GM21737 (cell line): ENCODE data around the gene ZSWIM4.

ENCODE experiments used
- ATAC-seq: cut with Tn5 transposase; IDR thresholded peaks from one replicate; pipeline ENCODE4 v1.9.1; 2021; ENCODE audit warnings: mild to moderate bottlenecking, moderate library complexity; ENCODE audit not compliant: unreplicated experiment

ZSWIM4 gene

DNA sequence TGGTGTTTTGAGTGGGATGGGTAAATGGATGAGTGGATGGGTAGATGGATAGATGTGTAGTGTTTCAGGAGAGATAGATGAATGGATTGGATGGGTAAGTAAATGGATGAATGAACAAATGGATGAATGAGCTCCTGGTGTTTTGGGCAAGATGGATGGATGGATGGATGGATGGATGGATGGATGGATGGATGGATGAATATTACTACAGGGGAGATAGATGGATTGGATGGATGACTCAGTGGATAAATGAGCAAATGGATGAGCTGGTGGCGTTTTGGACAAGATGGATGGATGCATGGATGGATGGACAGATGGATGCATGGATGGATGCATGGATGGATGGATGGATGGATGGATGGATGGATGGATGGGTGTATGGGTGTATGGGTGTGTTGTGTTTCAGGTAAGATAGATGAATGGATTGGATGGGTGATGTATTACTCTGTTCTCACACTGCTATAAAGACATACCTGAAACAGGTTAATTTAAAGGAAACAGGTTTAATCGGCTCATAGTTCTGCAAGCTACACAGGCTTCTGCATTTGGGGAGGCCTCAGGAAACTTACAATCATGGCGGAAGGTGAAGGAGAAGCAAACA is 12.3 kb downstream of the ZSWIM4 start:
- ATAC-seq = no peak

DNA sequence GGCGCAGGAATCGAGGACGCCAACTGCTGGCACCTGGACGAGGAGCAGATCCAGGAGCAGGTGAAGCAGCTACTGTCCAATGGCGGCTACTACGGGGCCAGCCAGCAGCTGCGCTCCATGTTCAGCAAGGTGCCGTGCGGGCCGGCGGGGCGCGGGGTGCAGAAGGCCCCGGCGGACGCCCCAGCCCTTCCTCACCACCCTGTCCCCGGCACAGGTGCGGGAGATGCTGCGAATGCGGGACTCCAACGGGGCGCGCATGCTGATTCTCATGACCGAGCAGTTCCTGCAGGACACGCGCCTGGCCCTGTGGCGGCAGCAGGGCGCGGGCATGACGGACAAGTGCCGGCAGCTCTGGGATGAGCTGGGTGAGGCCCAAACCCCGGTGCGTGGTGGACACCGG is 13.6 kb downstream of the ZSWIM4 start:
- ATAC-seq = no peak

DNA sequence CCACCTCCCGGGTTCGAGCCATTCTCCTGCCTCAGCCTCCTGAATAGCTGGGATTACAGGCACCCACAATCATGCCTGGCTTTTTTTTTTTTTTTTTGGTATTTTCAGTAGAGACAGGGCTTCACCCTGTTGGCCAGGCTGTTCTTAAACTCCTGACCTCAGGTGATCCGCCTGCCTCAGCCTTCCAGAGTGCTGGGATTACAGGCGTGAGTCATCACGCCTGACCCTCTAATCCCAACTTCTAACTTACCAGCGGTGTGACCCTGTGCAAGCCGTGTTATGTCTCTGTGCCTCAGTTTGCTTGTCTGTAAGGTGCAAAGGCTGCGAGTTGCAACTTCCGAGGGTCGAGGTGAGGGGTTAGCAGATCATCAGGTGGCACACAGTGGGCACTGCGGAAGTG is 17.3 kb downstream of the ZSWIM4 start:
- ATAC-seq = no peak

DNA sequence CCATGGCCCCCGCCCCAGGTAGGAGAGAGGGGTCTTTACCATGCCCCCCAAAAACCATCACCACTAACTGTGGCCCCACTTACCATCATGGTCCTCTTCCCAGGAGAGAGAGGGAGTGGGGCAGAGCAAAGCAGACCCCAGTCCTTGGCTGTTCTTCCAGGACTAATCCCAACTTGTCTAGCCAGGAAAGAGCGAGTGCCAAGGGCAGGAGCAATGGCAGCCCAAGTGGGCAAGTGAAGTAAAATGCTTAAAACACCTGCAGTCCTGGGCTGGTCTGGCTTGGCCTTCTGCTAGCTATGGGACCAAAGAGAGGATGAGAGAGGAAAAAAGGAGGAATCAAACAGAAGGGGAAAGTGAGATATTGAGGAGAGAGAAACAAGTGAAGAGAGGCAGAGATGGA is 17.9 kb downstream of the ZSWIM4 start:
- no peak for ATAC-seq

DNA sequence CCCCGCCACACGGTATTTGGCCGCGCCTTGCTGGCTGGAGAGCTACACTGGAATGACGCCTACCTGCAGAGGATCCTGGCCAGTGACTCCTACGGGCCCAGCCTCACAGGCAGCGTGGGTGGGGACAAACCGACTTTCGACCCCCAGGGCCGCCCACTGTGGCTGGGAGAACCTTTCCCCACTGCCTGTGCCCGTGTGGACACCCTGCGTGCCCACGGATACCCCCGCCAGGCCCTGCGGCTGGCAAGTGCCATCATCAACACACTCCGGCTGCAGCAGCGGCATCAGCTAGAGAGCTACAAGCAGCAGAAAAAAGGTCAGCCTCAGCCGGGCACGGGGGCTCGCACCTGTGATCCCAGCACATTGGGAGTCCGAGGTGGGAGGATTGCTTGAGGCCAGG is 19.3 kb downstream of the ZSWIM4 start:
- ATAC-seq = no peak

DNA sequence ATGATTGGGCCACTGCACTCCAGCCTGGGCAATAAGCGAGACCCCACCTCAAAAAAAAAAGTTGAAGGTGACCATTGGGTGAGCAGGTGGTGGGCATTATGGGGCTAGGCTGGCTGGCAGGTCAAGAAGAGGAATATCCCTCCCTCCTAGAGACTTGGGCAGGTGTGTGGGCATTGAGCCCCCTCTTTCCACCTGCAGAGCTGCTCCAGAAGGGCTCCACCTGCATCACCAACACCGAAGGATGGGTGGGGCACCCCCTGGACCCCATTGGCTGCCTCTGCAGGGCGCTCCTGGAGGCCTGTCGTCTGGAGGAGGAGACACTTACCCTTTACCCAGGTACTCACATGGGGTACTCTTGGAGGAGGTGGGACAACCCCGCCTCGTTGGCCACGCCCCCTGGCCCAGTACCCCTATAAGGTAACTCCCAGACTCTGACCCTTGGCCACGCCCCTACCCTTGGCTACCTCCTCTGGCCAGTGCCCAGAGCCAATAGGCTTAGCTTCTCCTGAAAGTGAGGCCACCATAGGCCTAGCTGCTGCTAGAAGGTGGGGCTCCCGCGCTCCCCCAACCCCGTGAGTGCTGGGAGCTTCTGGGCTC is 21.9 kb downstream of the ZSWIM4 start:
- ATAC-seq = no peak

DNA sequence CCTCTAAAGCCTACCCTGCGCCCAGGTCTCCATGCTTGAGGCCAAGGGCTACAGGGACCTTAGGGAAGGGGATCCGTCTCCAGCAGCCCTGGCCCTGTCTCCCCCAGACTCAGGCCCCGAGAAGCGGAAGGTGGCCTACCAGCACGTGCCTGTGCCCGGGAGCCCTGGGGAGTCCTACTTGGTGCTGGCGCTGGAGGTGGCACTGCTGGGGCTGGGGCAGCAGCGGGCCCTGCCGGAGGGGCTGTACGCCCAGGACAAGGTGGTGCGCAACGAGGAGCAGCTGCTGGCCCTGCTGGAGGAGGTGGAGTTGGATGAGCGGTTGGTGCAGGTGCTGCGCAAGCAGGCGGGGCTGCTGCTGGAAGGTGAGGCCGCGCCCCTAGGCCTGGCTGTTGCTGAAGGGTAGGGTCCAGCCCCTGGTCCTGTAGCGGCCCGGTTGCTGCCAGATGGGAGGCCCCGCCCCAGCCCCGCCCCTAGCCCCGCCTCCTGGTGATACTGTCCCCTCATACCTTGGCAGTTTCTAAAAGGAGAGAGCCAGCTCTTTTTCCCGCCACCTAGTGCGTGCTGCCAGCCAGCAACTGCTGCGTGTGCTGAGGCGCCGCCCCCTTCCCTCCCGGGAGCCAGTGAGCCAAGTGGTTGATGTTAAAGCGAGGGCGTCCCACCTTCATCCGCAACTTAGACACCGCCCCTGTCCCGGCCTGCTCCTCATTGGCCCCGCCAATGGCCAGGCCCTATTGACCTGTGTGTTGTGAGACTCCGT is 22.6 kb downstream of the ZSWIM4 start:
- no peak for ATAC-seq

DNA sequence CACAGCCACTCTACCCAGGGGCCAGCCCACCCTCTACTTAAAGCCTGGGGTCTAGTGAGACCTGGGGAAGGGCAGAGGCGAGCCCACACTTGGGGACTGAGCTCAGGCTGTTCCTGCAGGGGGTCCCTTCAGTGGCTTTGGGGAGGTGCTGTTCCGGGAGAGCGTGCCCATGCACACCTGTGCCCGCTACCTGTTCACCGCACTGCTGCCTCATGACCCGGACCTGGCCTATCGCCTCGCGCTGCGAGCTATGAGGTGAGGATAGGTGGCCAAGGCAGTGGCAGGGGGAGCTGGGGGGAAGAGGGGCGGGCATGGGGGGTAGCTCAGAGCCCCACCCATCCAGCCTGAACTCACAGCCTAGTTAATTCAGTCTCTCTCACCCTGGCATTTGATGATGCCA is 24.0 kb downstream of the ZSWIM4 start:
- no peak for ATAC-seq

DNA sequence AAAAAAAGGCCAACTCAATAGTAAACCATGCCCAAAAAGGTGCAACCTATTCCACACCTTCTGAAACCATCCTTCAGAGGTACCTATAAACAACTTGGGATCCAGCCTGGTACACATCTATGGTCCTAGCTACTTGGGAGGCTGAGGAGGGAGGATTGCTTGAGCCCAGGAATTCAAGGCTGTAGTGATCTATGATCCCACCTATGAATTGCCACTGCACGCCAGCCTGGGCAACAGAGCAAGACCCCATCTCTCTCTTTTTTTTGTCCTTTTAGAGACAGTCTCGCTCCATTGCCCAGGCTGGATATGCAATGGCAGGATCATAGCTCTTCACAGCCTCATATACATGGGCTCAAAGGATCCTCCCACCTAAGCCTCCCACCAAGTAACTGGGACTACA is 26.0 kb downstream of the ZSWIM4 start:
- ATAC-seq = no peak

DNA sequence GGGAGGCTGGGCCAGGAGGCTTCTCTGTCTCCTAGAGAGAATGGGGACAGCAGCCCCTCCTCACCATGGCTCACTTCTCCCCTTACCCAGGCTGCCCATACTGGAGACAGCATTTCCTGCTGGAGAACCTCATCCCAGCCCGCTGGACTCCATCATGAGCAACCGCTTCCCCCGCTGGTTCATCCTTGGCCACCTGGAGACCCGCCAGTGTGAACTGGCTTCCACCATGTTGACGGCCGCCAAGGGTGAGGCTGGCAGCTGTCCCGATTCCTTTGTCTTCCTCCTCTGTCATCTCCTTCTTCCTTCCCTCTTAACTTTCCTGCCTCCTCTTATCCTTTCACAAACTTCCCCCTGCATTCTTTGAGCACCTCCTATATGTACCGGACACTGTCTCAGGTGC is 28.0 kb downstream of the ZSWIM4 start:
- no peak for ATAC-seq

DNA sequence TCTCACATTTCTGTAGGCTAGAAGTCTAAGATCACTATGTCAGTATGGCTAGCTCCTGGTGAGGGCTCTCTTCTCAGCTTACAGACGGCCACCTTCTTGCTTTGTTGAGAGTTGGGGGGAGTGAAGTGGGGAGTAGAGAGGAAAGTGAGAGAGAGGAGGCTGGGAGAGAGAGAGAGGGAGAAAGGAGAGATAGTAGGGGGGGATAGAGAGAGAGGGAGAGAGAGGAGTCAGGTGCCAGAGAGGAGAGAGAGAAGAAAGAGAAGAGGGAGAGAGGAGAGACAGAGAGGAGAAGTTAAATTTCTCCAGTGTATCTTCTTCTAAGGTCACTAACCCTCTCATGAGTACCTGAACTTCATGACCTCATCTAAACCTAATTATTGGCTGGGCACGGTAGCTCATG is 28.7 kb downstream of the ZSWIM4 start:
- no peak for ATAC-seq

DNA sequence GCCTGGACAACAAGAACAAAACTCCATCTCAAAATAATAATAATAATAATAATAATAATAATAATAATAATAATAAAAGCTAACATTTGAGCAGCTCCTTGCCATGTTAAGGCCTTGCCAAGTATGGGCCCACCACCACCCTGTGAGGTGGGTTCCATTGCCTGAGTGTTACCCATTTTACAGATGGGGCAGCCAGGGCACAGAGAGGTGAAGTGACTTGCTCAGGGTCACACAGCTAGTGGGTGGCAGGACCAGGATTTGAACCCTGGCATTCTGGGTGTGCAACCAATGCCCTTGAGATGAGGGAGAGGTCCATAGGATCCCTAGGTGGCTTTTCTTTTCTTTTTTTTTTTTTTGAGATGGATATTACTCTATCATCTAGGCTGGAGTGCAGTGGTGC is 29.5 kb downstream of the ZSWIM4 start:
- ATAC-seq = no peak

DNA sequence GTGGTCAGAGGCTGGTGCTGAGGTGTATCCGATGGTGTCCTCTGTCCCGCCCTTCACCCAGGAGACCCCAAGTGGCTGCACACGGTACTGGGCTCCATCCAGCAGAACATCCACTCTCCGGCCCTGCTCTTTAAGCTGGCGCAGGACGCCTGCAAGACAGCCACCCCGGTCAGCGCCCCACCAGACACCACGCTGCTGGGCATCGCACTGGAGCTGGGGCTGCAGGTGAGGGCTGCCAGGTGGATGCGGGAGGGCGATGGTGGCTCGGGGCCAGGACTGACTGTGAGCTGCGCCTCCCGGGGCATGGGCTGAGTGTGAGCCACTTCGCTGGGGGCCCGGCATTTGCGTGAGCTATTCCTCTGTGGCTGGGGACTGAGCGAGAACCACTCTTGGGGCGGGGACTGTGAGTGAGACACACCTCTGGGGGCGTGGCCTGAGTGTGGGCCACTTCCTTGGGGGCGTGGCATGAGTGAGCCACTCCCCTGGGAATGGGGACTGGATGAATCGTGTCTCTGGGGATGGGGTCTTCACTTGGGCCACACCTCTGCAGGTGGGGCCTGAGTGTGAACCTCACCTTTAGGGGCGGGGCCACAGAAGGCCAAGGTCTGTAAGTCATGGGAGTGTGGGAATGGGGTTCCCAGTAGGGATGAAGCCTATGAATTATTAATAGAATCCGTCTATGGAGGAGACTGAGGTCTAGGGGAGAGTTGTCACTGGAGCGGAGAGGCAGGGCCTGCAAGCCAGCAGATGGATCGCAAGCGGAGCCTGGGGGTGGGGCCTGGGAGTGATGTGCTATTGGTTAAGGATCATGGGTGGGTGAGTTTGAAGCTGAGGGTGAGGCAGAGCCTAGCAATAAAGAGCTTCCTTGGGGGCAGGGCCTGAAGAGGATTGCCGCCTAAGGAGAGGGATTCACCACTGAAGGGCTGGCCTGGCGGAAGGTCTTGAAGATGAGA is 30.5 kb downstream of the ZSWIM4 start:
- no peak for ATAC-seq

DNA sequence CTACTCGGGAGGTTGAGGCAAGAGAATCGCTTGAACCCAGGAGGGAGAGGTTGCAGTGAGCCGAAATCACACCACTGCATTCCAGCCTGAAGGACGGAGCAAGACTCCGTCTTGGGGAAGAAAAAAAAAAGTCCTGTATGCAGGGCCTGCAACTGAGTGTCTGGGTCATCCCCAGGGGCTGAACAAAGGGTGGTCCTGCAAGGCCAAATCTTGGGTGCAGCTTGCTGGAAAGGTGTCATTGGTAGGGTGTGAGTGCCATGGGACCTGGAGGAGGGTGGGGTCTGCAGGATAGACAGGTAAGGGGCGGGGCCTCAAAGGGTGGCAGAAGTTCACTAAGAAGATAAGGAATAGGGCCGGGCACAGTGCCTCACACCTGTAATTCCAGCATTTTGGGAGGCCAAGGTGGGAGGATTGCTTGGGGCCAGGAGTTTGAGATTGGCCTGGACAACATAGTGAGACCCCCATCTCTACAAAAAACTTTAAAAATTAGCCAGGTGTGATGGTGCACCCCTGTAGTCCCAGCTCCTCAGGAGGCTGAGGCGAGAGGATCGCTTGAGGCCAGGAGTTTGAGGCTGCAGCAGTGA is 31.5 kb downstream of the ZSWIM4 start:
- ATAC-seq = no peak

DNA sequence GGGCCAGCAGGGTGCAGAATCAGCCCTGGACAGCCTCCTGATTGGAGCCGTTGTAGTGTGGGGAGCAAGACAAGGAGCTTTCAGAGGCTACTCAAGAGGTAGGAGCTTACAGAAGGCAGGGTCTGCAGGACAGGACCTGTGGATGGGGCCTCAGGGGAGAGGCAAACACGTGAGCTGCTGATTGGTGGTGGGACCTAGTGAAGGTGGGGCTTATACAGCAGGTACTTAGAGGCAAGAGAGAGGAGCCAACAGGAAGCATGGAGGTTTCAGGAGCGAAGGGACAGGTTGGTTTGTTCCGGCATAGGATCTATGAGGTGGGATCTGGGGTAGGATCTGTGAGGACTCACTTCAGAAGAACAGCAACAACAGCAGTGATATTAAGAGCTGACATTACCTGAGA is 32.4 kb downstream of the ZSWIM4 start:
- no peak for ATAC-seq

DNA sequence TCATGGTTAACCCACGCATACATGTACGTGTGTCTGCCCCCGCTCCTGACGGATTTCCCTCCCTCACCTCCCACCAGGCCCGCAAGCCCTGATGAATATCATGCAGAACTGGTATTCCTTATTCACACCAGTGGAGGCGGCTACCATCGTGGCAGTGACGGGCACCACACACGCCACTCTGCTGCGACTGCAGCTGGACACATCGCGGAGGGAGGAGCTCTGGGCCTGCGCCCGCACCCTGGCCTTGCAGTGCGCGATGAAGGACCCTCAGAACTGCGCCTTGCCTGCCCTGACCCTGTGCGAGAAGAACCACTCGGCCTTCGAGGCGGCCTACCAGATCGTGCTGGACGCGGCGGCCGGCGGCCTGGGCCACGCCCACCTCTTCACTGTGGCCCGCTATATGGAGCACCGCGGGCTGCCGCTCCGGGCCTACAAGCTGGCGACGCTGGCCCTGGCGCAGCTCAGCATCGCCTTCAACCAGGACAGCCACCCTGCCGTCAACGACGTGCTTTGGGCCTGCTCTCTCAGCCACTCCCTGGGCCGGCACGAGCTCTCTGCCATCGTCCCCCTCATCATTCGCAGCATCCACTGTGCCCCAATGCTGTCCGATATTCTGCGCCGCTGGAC is 35.0 kb downstream of the ZSWIM4 start:
- no peak for ATAC-seq

DNA sequence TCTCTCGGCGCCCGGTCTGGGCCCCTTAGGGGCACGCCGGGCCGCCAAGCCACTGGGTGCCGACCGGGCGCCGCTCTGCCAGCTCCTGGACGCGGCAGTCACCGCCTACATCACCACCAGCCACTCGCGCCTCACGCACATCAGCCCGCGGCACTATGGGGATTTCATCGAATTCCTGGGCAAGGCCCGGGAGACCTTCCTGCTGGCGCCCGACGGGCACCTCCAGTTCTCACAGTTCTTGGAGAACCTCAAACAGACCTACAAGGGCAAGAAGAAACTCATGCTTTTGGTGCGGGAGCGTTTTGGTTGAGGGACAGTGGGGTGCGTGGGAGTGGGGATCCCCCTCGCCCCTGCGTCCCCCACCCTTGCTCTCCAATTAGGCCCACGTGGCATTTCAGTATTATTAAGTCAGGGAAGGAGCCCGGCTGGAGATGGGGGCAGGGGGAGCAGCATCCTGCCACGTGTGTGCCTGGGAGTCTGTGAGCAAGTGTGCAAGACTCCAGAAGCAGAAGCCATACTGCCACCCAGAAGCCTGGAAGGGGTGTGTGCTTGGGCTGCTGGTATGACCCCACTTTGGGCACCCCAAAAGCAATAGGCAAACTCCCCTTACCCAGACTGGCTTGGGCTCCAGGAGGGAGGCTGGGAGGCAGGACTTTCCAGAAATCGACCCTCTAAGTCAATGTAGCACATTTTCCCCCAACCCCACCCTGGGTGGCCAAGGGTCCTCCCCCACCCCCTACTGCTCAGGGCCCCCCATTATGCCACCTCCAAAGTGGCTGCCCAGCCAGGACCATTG is 35.7 kb downstream of the ZSWIM4 start:
- ATAC-seq = no peak

DNA sequence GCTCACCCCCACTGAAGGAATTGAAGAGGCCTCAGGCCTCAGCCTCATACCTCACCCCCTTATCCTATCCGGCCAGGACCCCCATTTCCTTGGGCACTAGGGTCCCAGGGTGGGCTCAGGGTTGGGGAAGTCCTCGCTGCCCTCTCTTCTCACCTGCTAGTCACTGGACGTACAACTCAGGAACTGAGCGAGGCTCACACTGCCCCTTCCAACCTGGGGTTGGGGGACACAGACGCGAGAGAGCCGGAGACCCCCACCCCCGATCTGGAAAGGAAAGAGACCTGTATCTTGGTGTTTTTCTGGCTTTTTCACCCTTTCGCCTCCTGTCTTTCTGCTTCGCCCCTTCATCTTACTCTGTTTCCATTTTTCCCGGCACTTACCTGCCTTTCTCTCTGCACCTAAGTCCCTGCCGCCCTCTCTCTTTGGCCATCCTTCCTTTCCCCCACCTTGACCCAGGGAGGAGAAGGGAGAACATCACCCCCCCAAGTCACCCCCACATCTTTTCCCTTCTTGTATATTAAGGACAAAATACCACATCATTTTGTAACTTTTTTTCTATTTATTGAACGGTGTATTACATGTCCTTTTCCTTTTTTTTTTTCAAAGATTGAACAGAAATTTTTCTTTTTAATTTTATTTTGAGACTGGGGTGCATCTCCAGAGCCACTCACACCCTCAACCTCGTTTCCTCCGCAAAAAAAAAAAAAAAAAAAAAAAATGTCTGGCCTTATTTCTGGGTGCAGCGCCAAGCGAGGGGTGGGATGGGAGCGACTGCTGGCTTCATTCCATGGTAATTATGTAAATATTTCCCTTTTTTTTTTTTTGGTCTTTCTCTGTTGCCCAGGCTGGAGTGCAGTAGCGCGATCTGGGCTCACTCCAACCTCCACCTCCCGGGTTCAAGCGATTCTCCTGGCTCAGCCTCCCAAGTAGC is 36.6 kb downstream of the ZSWIM4 start:
- no peak for ATAC-seq
